IPS-18c (cell line): ENCODE results near the gene PTPA.
"Not testable (repeated sequence)": the region's sequence is repeated elsewhere in the genome, so short reads cannot be mapped to it uniquely, and the experiment has no call there.

Experiments
- H3K4me3 ChIP-seq: 2 replicates; pipeline ENCODE4 v1.7.0; 2013; ENCODE audit warnings: low read depth, mild to moderate bottlenecking, low read length, moderate library complexity; ENCODE audit not compliant: insufficient read depth
- H3K9me3 ChIP-seq: one replicate; pipeline ENCODE4 v1.6.1; 2013; ENCODE audit warnings: mild to moderate bottlenecking, low read length, moderate library complexity; ENCODE audit not compliant: control insufficient read depth, insufficient read depth

Gene PTPA

GRCh38 chr9:129194221-129194620 is 83.0 kb downstream of the PTPA start:
- Histone ChIP-seq H3K4me3 (no peak overlapping the region), H3K9me3 (peaks cover 7% of the 10 kb centered on the region)

GRCh38 chr9:129195606-129196005 is 84.4 kb downstream of the PTPA start:
- Histone ChIP-seq H3K4me3 (no peak overlapping the region), H3K9me3 (peaks cover 5% of the 10 kb centered on the region)

- not testable (repeated sequence) for H3K4me3 ChIP-seq, H3K9me3 ChIP-seq
Measured at GRCh38 chr9:129197045-129197444, 85.8 kb downstream of the PTPA start.

- H3K4me3 ChIP-seq = no peak overlapping the region
- H3K9me3 ChIP-seq = peaks cover 3% of the 10 kb centered on the region
Measured at GRCh38 chr9:129197978-129198318, 86.7 kb downstream of the PTPA start.
